Pulmonary artery endothelial cell (primary cell): ENCODE measurements around the gene KCNH5. TPM values are rescaled to one million over a fixed set of nuclear protein-coding genes. Genes with fewer than 3 reads are reported as not detected.
"Not testable (repeated sequence)": the region's sequence is repeated elsewhere in the genome, so short reads cannot be mapped to it uniquely, and the experiment has no call there.

Experiments
- DNase-seq: peaks from one replicate; pipeline ENCODE4 v3.0.0-alpha.2; 2011; ENCODE audit warnings: low read depth, low spot score
- total RNA-seq: library from RNA; depleted of rRNA; stranded (reverse); fragments of >200 nt; gene quantifications from 2 replicates; pipeline ENCODE4 v1.2.3, GENCODE V29; 2014

KCNH5 gene
- total RNA-seq, 1 donor from 2014 or later = not detected

DNA sequence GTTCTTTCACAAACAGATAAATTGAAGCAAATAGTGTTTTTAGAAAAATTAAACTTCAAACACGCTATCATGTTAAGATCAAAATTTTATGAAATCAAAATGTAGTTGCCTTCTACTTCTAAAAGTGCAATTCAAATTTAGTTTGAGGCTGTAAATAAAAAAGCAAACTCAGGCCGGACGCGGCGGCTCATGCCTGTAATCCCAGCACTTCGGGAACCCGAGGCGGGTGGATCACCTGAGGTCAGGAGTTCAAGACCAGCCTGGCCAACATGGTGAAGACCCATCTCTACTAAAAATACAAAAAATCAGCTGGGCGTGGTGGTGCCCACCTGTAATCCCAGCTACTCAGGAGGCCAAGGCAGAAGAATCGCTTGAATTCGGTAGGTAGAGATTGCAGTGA, 298.4 kb downstream of the KCNH5 start:
- not testable (repeated sequence) for DNase-seq

DNA sequence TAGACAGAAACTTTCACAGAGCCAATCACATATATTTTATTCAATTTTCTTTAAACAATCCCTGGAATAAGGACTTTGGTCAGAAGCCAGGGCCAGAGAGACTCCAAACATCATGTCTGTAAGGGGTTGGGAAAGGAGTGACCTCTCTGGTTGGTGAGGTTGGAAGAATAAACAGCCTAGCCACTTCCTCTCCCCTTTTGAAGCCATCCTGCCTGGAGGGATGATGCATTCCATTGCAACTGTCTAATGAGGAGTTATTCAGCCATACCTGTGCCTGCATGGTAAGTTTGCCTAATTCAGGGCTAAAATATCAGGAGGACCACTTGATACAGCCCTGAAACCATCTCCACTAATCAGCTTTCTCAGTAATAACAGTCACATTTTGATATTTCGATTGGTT, 299.8 kb downstream of the KCNH5 start:
- DNase-seq = no peak

DNA sequence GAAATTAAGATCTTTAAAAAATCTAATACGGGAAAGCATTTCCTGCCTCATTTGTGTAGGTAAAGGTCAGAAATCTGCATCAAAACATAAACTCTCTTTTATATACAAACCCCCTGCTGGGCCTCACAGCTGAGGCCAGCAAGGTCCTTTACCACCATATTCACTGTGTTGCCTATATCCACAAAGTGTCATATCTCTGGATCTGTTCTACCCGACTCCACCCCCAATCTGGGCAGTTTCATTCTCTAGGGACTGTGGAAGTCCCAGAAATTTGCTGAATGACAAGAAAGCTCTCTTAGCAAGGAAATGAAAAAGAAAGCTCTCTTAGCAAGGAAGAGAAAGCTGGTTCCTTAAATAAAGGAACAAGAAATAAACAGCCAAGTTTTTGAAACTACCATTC, 301.7 kb downstream of the KCNH5 start:
- DNase-seq = no peak

DNA sequence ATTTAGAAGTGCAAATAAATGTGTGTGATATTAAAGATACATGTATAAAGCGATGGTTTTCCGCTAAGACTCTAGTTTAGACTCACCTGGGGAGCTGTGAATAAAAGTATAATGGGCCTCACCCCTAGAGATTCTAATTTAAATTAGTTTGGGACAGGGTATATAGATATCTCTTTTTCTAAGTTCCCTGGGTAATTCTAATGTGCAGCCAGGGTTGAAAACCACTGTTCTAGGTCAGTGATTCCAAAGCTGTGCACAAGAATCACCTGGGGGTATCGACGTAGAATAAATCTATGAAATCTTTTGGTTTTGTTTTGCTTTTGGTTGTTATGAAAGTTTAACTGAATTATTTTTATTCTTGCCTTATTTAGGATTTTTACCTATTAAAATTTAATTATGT, 302.1 kb downstream of the KCNH5 start:
- no peak for DNase-seq

DNA sequence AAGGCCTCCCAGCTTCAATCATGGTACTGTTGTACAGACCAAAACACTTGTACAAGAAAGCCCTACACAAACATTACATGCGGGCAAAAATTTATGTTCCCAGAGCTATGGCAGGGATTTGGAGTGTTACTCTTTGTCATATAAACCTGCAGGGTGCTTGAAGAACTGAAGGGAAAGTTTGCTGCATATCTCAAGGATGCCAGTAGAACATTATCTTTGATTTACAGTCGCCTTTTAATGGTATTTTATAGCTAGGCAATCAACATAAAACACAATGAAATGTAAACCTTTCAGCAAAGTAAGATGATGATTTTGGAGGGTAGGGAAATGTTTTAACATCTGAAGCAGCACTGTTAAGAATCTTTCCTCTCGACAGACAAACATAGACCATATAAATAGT, 305.6 kb downstream of the KCNH5 start:
- no peak for DNase-seq

DNA sequence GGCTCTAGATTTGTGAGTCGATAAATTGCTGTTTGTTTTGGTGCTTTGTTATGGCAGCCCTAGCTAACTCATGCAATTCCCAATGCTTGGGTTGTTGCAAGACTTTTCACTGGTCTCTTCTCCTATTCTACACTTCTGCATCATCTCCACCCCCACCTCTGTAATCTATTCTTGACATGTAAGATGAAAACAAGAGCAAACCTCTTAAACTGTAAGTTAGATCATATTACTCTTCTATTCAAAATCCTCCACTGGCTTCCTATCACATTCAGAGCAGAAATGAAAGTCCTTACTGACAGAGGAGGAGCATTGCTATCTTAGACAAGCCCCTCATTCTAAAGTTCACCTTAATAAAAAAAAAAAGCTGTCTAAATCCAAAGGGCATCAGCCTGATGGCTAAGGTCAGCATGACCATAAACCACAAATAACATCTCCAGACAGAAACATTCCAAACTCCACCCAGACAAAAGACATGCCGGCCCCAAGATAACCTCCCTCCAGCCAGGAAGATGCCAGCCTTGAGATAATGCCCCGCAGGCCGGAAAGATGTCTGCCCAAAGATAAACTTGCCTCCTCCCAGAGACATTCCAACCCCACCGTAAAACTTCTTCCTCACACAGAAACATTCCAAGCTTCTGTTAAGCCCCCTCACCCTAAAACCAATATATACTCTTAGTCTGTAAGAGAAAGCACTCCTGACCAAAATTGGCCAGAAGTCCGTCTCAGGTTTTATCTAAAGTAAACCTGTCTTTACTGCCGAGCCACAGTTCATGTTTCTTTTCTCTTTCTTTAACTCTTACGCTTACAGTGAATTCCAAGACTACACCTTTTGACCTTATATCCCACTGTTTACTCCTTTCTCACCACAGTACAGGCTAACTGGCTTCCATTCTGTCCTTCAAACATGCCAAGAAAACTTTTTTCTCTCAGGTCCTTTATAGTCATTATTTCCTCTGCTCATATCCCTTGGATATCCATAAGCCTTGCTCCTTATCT, 308.9 kb downstream of the KCNH5 start:
- no peak for DNase-seq

DNA sequence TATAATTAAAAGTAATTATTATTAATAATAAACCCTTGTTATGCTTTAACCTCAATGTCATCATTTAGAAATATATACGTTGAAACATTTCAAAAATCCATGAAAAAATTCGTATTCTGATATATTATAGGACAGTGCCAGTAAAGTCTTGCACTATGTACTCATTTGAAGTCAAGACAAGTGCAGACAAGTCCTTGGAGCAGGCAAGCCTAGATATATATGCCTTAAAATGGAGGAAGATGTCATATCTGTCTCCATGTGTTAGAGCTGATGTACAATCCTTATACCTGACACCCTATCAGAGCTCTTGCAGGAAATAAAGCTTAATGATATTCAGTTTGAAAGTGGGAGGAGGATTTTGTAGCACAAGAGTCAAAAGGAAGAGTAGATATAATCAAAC, 310.4 kb downstream of the KCNH5 start:
- DNase-seq = no peak

DNA sequence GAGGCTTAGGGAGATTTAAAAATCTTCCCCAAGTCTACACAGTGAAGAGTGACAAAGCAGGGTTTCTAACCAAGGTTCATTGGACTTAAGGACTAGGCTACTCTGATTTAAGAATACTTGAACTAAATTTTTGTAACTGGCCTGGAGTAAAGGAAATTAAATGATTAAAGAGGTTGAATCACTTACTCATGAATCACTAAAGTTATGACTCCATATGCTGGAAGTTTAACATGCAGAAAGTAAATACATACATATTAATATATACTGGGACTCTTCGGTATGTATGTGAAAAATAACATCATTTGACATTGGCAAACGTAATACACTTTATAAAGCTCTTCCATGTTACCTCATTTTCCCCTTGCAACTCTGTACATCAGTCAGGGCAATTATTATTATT, 322.9 kb downstream of the KCNH5 start:
- DNase-seq = no peak

DNA sequence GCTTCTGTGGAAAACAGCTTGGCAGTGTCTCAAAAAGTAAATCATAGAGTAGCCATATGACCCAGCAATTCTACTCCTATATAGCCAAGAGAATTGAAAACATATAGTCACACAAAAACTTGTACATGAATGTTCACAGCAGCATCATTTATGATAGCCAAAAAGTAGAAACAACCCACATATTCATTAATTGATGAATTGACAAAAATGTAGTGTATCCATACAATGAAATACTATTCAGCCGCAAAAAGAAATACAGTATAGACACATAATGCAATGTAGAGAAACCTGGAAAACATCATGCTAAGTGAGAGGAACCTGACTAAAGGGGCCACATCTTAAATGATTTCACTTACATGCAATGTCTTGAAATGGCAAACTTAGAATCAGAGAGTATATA, 326.6 kb downstream of the KCNH5 start:
- no peak for DNase-seq

DNA sequence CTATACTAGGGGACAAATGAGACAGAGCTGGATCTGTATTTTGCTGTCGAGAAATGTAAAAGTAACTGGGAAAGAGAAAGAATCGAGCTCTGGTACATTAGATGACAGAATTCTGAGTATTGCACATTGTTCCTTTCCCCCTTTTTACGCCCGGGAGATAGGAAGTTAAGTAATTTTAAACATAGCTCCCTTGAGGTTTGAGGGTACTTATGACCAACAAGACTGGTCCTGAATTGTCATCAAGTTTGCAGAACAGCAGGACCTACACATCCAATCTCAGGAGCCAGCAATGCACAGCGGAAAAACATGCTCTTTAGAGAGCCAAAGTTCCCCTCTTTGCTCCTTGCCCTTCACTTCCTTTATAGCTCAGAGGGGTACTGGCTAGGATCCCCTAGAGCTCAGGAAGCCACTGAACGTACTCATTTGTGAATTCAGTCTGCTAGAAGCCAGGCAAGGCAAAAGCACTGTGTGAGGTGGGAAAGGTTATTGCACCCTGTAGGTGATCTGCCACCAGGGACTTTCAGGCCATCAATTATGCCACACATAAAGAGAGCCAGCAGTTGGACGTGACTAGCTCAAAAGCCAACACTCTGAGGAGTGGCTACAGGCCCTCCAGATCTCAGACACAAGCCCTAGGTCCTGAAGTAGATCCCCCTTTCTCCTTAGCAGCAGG, 333.8 kb downstream of the KCNH5 start:
- DNase-seq = no peak

DNA sequence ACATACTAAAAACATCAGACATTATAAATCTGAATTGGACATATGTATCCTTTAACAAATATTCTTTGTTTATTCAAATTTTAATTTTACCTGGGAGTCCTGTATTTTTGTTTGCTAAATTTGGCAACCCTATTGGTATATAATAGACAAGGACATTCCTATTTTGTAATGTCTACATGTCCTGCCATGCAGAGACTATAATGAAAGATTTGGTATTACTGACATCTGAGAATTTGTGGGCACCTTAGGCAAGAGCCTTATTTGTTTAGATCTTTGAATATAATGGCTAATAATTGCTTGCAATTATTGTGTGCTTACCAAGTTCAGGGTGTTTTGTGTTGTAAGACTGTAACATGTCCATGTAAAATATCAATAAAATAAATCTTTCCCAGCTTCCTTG, 334.4 kb downstream of the KCNH5 start:
- no peak for DNase-seq

DNA sequence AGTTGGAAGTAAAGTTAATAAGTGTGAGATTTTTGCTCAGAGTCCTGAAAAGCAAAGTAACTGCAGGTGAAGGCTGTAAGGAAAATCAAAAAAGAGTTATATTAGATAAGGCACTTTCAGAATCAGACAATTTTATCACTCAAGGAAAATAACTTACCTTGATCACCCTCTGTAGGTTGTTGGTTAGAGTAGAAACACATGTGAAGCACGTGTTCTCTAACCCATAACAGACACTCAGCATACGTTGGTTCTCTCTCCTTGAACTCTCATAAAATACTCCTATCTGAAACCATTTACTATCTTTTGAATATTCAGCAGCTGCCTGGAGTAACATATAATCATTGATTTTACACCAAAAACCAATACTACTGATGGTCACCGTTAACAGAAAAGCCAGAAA, 335.5 kb downstream of the KCNH5 start:
- DNase-seq = no peak

DNA sequence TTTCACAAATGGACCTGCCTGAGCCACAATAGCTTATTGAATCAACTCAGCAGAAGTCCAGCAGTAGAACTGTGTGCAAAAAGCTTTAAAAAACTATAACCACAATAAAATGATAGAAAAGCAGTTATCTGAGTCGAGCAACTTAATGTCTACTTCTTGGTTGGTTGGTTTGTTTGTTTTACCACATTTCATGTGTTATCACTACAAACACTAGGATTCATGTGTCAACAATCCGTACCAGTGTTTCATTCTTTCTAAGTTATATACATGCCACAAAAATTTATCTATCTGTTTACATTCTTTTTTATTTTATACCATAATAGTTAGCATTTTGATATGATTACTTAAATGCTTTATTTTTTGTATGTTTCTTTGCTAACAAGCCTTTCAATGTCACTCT, 339.0 kb downstream of the KCNH5 start:
- DNase-seq = no peak

DNA sequence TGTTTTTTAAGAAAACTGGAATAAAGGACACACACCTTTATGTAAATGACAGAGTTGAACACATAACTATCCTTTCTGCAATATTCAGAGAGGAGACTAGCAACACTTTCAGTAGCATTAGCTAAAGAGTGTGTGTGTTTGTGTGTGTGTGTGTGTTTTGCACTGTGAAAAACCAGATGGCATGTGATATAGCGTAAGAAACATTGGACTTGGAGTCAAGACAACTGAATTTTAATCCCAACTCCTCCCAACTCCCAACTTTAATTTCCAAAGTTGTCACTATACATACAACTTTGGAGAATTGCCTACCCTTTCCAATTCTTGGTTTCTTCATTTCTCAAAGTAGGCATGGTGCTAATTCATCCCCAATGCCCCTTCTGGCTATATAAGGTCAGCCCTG, 347.8 kb downstream of the KCNH5 start:
- DNase-seq = no peak

DNA sequence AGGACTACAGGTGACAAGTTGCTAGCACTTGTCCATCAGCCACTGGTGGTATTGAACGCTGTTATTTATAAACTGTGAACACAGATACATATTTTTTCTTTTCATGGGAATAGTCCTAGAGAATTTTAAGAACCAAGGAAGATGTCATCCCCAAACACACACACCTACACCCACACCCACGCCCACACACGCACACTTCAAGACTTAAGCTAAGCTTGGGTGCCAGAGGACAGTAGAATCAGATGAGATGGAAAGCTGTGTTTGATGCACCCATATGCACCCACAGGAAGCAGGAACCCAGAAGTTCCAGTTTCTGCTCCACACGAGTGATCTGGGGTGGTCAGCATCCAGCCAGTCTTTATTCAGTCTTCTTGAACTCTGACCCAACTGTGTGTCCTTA, 348.3 kb downstream of the KCNH5 start:
- DNase-seq = no peak

DNA sequence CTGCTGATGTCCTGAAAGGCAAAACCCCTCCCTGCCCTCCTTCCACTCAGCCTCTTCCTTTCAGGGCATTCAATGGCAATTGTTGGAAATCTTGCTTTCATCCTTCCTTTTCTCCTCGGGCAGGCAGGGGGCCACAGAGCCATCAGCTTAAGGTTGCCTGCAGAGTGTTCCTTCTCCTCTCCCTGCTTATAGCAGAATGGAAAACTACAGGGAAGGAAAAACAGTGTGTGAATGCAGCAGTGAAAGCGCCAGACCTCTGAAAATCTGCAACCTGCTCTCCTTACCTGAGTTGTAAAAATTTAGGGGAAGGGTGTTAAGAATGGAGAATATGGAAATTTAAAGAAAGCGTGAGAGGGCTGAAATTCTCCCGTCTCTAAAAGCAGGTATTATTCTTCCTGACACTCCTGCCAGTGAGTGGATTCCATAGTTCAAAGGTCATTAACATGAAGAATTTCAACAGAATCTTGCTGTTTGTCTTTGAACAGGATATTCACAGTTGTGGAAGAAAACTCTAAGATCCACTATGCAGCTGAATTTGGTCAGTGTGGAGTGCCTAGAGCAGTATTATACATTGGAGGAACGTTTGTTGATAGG, 348.8 kb downstream of the KCNH5 start:
- no peak for DNase-seq

DNA sequence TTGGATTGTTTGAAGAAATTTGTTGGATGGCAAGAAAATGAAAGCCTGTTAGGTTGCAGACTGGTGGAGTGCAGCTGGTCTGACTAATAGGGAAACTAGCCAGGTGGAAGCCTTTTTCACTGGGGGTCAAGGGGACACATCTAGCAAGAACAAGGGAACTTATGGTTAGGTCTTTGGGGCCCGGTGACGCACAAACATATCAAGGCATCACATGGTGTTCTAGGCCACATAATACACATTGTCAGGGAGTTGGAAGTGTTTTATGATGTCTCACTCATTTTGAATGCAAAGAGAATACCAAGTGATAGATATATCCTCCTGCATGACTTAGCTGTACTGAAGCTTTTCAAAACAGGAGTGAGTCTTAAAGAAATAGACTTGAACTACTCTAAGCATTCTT, 351.2 kb downstream of the KCNH5 start:
- no peak for DNase-seq

DNA sequence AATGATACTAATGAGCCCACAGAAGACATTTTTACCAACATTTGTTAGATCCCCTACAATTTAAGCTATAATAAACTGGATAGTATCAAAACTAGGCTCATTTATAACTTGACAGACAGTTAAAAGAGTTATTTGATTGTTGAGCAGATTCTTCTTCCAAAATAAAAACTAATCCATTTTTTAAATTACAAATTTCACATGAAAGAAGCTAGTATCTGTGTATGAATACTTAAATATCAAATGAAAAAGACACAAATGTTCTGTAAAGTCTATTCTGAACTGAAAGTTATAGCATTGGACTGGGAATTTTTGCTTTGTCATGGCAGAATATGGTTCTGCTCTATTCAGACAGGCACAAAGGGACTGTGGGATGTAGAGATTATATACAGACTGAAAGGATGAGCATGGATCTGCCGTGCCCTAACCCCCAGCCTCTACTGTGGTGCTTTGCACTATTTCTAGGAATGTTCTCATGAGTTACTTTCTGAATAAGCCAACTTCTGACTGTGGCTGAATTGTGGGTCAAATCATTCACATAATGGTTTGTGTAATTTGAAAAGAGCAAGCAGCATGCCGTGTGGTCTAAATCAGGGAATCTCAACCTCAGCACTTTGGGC, 352.7 kb downstream of the KCNH5 start:
- DNase-seq = no peak

DNA sequence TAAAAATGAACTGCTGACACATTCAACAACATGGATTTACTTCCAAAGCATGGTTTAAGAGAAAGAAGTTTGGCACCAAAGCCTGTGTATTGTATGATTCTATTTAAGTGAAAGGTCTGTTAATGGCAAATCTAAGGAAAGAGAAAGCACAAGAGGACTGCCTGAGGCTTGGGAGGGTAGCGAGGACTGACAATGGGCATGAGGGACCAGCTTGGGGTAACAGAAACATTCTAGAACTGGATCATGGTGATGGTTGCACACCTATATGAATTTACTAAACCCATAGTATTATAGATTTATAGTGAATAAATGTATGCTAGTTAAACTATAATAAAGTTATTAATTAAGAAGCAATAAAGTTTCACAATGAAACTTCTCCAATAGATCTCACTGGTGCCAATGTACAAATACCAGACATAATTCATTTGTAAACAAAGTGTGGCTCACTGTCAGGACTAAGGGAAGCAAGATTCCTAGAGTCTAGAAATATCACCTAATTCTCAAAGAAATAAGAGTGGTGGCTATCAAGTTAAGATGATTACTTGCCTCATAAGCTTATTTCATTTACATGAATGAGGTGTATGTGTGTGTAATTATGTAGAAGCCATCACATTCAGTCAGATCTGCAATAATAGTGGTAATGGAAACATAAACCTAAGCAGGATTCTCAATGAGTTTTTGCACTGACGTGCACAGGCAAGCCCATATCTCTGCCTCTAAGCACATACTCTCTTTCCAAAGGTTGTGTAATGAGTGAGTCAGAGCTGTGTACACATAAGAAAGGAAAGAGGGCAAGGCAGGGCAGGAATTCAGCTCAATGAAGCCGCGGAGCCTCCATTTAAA, 353.4 kb downstream of the KCNH5 start:
- peak; percentile 1 for DNase-seq

DNA sequence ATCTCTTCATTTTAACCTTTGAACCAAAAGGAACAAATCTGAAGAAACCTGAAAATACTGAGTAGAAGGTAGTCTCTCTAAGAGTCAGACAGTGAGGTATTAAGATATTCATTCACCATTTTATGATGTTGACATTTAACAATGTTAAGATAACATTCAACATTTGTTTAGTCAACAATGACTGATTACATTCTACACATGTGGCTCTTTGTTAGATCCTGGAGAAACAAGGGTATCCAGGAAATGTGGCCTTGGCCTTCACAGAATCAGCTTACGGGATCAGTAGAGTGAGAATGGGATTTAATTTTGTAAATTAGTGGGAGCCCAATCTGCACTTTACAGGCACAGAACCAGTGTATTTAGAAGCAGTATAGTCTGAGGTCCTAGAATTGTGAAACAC, 355.5 kb downstream of the KCNH5 start:
- no peak for DNase-seq

DNA sequence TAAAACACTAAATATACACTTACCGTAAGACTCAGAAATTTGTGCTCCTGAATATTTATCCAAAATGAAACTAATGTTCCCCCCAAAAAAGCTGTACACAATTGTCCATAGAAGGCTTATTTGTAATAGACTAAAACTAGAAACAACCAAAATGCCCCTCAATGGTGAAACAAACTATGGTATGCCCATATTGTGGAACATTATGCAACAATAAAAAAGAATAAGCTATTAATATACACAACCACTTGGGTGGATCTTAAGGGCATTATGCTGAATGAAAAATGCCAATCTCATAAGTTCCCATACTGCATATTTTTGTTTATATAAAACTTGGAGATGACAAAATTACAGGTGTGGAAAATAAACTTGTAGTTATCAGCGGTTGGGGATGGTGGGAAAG, 357.4 kb downstream of the KCNH5 start:
- DNase-seq = no peak
